Measurements from ENCODE around the gene COLEC11. TPM values are rescaled to one million over a fixed set of nuclear protein-coding genes. Genes with fewer than 3 reads are reported as not detected.
"Not testable (repeated sequence)": the region's sequence is repeated elsewhere in the genome, so short reads cannot be mapped to it uniquely, and the experiment has no call there.

COLEC11 gene
- total RNA-seq = 0.29 TPM in 1 of 2 replicates, not detected in the other

GRCh38 chr2:3594493-3595281 lies at the start of gene COLEC11:
COLEC11 (plus strand) TSS chr2:3595112; CDS start chr2:3604341, 9,229 bp downstream.
- DNase-seq (ENCODE audit: extremely low read depth, low read depth, low spot score) = no peak

GRCh38 chr2:3545788-3546478 lies 49.0 kb upstream of the COLEC11 start:
- DNase-seq (ENCODE audit: extremely low read depth, low read depth, low spot score) = no peak

- DNase-seq (ENCODE audit: extremely low read depth, low read depth, low spot score) = no peak
Observed at GRCh38 chr2:3547915-3548314, 47.0 kb upstream of the COLEC11 start.

GRCh38 chr2:3553946-3554345 lies 41.0 kb upstream of the COLEC11 start:
- DNase-seq (ENCODE audit: extremely low read depth, low read depth, low spot score) = no peak

- no peak for DNase-seq (ENCODE audit: extremely low read depth, low read depth, low spot score)
Observed at GRCh38 chr2:3557639-3558204, 37.2 kb upstream of the COLEC11 start.

GRCh38 chr2:3558205-3559014 lies 36.5 kb upstream of the COLEC11 start, which contains the start of gene RNASEH1:
RNASEH1 (minus strand) TSS chr2:3558333; CDS start chr2:3558260, 73 bp downstream.
- peak; percentile 82 for DNase-seq (ENCODE audit: extremely low read depth, low read depth, low spot score)

- no peak for DNase-seq (ENCODE audit: extremely low read depth, low read depth, low spot score)
Observed at GRCh38 chr2:3563521-3563976, 31.4 kb upstream of the COLEC11 start.

- DNase-seq (ENCODE audit: extremely low read depth, low read depth, low spot score) = no peak
Observed at GRCh38 chr2:3565117-3565516, 29.8 kb upstream of the COLEC11 start.

- DNase-seq (ENCODE audit: extremely low read depth, low read depth, low spot score) = no peak
Observed at GRCh38 chr2:3566806-3567205, 28.1 kb upstream of the COLEC11 start.

- DNase-seq (ENCODE audit: extremely low read depth, low read depth, low spot score) = not testable (repeated sequence)
Observed at GRCh38 chr2:3569656-3570055, 25.3 kb upstream of the COLEC11 start.

- no peak for DNase-seq (ENCODE audit: extremely low read depth, low read depth, low spot score)
Observed at GRCh38 chr2:3571284-3571683, 23.6 kb upstream of the COLEC11 start.

- no peak for DNase-seq (ENCODE audit: extremely low read depth, low read depth, low spot score)
Observed at GRCh38 chr2:3572620-3573019, 22.3 kb upstream of the COLEC11 start.

- DNase-seq (ENCODE audit: extremely low read depth, low read depth, low spot score) = no peak
Observed at GRCh38 chr2:3574155-3574554, 20.8 kb upstream of the COLEC11 start.

GRCh38 chr2:3575534-3576262 lies 19.2 kb upstream of the COLEC11 start:
- DNase-seq (ENCODE audit: extremely low read depth, low read depth, low spot score) = no peak

- DNase-seq (ENCODE audit: extremely low read depth, low read depth, low spot score) = not testable (repeated sequence)
Observed at GRCh38 chr2:3576263-3576630, 18.7 kb upstream of the COLEC11 start.

GRCh38 chr2:3578987-3579386 lies 15.9 kb upstream of the COLEC11 start:
- DNase-seq (ENCODE audit: extremely low read depth, low read depth, low spot score) = no peak

GRCh38 chr2:3580449-3580848 lies 14.5 kb upstream of the COLEC11 start:
- no peak for DNase-seq (ENCODE audit: extremely low read depth, low read depth, low spot score)

- DNase-seq (ENCODE audit: extremely low read depth, low read depth, low spot score) = no peak
Observed at GRCh38 chr2:3581367-3582262, 13.3 kb upstream of the COLEC11 start.

- no peak for DNase-seq (ENCODE audit: extremely low read depth, low read depth, low spot score)
Observed at GRCh38 chr2:3584076-3584475, 10.8 kb upstream of the COLEC11 start.

All from glomerular endothelial cell (primary cell).